GM23248 (cell line): ENCODE measurements around the gene CUX1. TPM values are rescaled to one million over a fixed set of nuclear protein-coding genes. Genes with fewer than 3 reads are reported as not detected.

Experiments
- DNase-seq: peaks from one replicate; pipeline ENCODE4 v3.0.0-alpha.2; 2015
- H2AFZ ChIP-seq: fragments of 200-600 bp; sonication (generic); 2 replicates; pipeline ENCODE4 v1.6.1; 2016; ENCODE audit warnings: antibody characterized with exemption
- H3F3A ChIP-seq: fragments of 200-600 bp; sonication (generic); 2 replicates; pipeline ENCODE4 v1.6.1; 2016; ENCODE audit warnings: mild to moderate bottlenecking, antibody characterized with exemption, mixed run types; ENCODE audit not compliant: insufficient read depth
- H3K27ac ChIP-seq: fragments of 200-600 bp; sonication (generic); 2 replicates; pipeline ENCODE4 v1.5.1; 2016; ENCODE audit warnings: mild to moderate bottlenecking
- H3K27me3 ChIP-seq: fragments of 200-600 bp; sonication (generic); replicated peaks from 2 replicates; pipeline ENCODE4 v1.6.1; 2016; ENCODE audit warnings: mild to moderate bottlenecking; ENCODE audit not compliant: insufficient read depth
- H3K36me3 ChIP-seq: fragments of 200-600 bp; sonication (generic); 2 replicates; pipeline ENCODE4 v1.6.1; 2016; ENCODE audit warnings: low read depth, mild to moderate bottlenecking
- H3K4me1 ChIP-seq: fragments of 200-600 bp; sonication (generic); 2 replicates; pipeline ENCODE4 v1.6.1; 2016; ENCODE audit warnings: mild to moderate bottlenecking; ENCODE audit not compliant: insufficient read depth
- H3K4me2 ChIP-seq: fragments of 200-600 bp; sonication (generic); one replicate; pipeline ENCODE4 v1.6.1; 2016; ENCODE audit warnings: mild to moderate bottlenecking; ENCODE audit not compliant: unreplicated experiment
- H3K4me3 ChIP-seq: fragments of 200-600 bp; sonication (generic); 2 replicates; pipeline ENCODE4 v1.5.1; 2016; ENCODE audit warnings: mild to moderate bottlenecking
- H3K79me2 ChIP-seq: fragments of 200-600 bp; sonication (generic); 2 replicates; pipeline ENCODE4 v1.6.1; 2016; ENCODE audit warnings: mild to moderate bottlenecking; ENCODE audit not compliant: insufficient read depth
- H3K9ac ChIP-seq: fragments of 200-600 bp; sonication (generic); 2 replicates; pipeline ENCODE4 v1.6.1; 2016; ENCODE audit warnings: mild to moderate bottlenecking
- H3K9me2 ChIP-seq: fragments of 200-600 bp; sonication (generic); 2 replicates; pipeline ENCODE4 v1.6.1; 2016; ENCODE audit warnings: mixed run types, mild to moderate bottlenecking, moderate library complexity; ENCODE audit not compliant: insufficient read depth
- H3K9me3 ChIP-seq: fragments of 200-600 bp; sonication (generic); one replicate; pipeline ENCODE4 v1.6.1; 2017; ENCODE audit warnings: low read depth
- H4K20me1 ChIP-seq: fragments of 200-600 bp; sonication (generic); 2 replicates; pipeline ENCODE4 v1.6.0; 2016; ENCODE audit not compliant: insufficient read depth
- EZH2 ChIP-seq: fragments of 200-600 bp; sonication (generic); IDR thresholded peaks from 2 replicates; pipeline ENCODE4 v1.6.1; 2018; ENCODE audit warnings: antibody characterized with exemption, mild to moderate bottlenecking; ENCODE audit not compliant: insufficient read depth, poor library complexity, severe bottlenecking
- EZH2phosphoT487 ChIP-seq: fragments of 200-600 bp; sonication (generic); IDR thresholded peaks from 2 replicates; pipeline ENCODE4 v1.6.1; 2018; ENCODE audit warnings: antibody characterized with exemption, moderate library complexity, mild to moderate bottlenecking, low read depth; ENCODE audit not compliant: insufficient read depth
- WGBS, 2 experiments: methylation state at CpG; one replicate each; pipeline ENCODE4 v1.1.6; 2015 to 2017; ENCODE audit warnings: low lambda C conversion rate in 2 of 2, low coverage in 1 of 2; ENCODE audit errors: missing lambda C conversion rate in 2 of 2; 5-methylcytosine and 5-hydroxymethylcytosine counted together
- in situ Hi-C: fragments of 300-500 bp; cut with MboI; formaldehyde crosslinking; loops from 2 replicates; pipeline ENCODE4 v1.15.0; 2020
- polyA plus RNA-seq: library from polyadenylated mRNA; unstranded; fragments of >200 nt; fragmentation: Nextera tagmentation; extraction: Ambion mirVana; gene quantifications from 2 replicates; pipeline ENCODE4 v1.2.1, GENCODE V29; 2016
- total RNA-seq: library from RNA; depleted of rRNA; stranded (reverse); fragments of >200 nt; shearing (Covaris generic); gene quantifications from 2 replicates; pipeline ENCODE4 v1.2.3, GENCODE V29; 2014

Gene CUX1
- total and polyA plus RNA-seq, 2 experiments from 2014 or later: 30.2 to 34.9 TPM

DNA sequence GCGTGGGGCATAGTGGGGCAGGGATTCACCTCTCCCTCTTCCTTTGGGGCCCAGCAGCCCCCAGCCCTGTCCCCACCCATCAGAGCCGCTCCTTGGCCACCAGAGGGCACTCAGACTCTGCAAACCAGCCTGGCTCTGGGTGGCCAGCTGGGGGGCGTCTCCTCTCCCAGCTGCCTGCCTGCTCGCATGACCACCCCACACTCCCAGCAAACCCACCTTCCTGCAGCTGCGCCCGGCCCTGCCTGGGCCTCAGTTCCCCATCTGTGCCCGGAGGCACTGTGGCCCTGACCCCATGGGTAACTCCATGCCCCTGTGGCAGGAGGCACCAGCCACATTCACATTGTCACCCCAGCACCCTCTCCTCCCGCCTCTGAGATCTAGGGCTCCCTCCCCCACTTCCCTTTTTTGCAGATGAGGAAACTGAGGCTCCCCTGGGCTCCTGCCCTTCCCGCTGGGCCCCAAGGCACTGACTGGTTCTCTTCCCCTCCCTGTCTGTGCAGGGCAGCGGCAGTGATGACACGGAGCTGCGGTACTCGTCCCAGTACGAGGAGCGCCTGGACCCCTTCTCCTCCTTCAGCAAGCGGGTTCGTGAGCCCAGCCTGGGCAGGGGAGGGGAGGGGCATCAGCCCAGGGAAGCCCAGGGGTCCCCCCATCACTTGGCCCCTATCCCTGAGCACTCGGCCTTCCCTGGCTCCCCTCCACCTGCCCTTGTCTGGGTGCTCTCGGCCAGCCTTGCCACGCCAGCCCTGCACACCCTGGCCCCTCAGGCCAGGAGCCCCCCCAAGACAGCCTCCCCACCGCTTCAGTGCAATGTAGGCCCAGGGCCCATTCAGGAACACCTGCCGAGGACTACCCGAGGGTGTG is 462.3 kb downstream of the CUX1 start:
- Histone ChIP-seq H3K9me3 (no peaks in the 10 kb centered on the region), H3K79me2 (no peaks in the 10 kb centered on the region), H3K27ac (no peak overlapping the region), H3K9ac (no peak overlapping the region), H3F3A (no peaks in the 10 kb centered on the region), H3K4me2 (no peak overlapping the region), H3K36me3 (no peaks in the 10 kb centered on the region), H3K27me3 (no peaks in the 10 kb centered on the region), H3K4me3 (no peak overlapping the region), H3K4me1 (no peaks in the 10 kb centered on the region), H4K20me1 (no peaks in the 10 kb centered on the region), H3K9me2 (no peaks in the 10 kb centered on the region), H2AFZ (no peak overlapping the region)
- no peak for TF ChIP-seq EZH2phosphoT487
- TF ChIP-seq EZH2: no peak
- in situ Hi-C loops: loop anchor here (10.0 kb wide), 1 partner anchor 115 kb away; the partner anchor contains the start of gene PRKRIP1
- WGBS, 2 experiments: 32 to 34% methylated on average over 21 to 23 of the region's 23 CpGs
- peak; percentile 57 for DNase-seq

DNA sequence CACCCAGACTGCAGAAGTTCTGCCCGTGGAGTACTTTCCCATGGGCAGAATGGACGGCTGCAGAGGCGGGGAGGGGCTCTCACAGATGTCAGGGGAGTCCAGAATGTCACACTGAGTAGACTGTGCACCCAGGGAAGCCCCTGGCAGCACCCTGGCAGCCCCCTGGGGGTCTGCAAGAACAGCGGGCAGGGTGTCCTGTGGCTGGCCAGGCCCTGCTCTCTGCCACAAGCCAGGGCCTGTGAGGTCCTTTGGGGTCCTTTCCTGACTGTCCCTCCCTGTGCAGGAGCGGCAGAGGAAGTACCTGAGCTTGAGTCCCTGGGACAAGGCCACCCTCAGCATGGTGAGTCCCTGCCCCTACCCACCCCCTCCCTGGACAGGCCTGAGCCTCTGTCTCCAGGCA is 463.1 kb downstream of the CUX1 start:
- 55 to 74% methylated on average over 4 to 5 of the region's 5 CpGs for WGBS, 2 experiments
- H3K27me3 ChIP-seq: no peaks in the 10 kb centered on the region

GRCh38 chr7:102281785-102282184 is 464.4 kb downstream of the CUX1 start:
- Histone ChIP-seq H3K9me3 (no peaks in the 10 kb centered on the region), H2AFZ (no peak overlapping the region), H3K4me1 (no peaks in the 10 kb centered on the region), H3K4me2 (no peak overlapping the region), H3K9ac (no peak overlapping the region), H3K9me2 (no peaks in the 10 kb centered on the region), H3K4me3 (no peak overlapping the region), H3F3A (no peaks in the 10 kb centered on the region), H3K27me3 (no peaks in the 10 kb centered on the region), H3K27ac (no peak overlapping the region), H3K79me2 (no peaks in the 10 kb centered on the region), H4K20me1 (no peaks in the 10 kb centered on the region), H3K36me3 (no peaks in the 10 kb centered on the region)
- WGBS, 2 experiments: 82 to 88% methylated on average over 14 of the region's 14 CpGs
- TF ChIP-seq EZH2phosphoT487 (no peak), EZH2 (no peak)
- no peak for DNase-seq
- in situ Hi-C loops: loop anchor here (10.0 kb wide), 1 partner anchor 113 kb away; the partner anchor contains the start of gene PRKRIP1

More for the DNA sequence above, 463.1 kb downstream of the CUX1 start:
- Histone ChIP-seq H4K20me1 (no peaks in the 10 kb centered on the region), H2AFZ (no peak overlapping the region), H3F3A (no peaks in the 10 kb centered on the region), H3K9ac (no peak overlapping the region), H3K9me2 (no peaks in the 10 kb centered on the region), H3K79me2 (no peaks in the 10 kb centered on the region), H3K9me3 (no peaks in the 10 kb centered on the region), H3K4me1 (no peaks in the 10 kb centered on the region), H3K36me3 (no peaks in the 10 kb centered on the region), H3K4me2 (no peak overlapping the region), H3K4me3 (no peak overlapping the region), H3K27ac (no peak overlapping the region)
- in situ Hi-C loops: loop anchor here (10.0 kb wide), 1 partner anchor 114 kb away; the partner anchor contains the start of gene PRKRIP1
- TF ChIP-seq EZH2 (no peak), EZH2phosphoT487 (no peak)
- no peak for DNase-seq

- no peaks in the 10 kb centered on the region for H3K79me2 ChIP-seq
- DNase-seq: no peak
- H3K9me3 ChIP-seq: no peaks in the 10 kb centered on the region
- no peak overlapping the region for H3K9ac ChIP-seq
- no peak overlapping the region for H3K27ac ChIP-seq
- H4K20me1 ChIP-seq: no peaks in the 10 kb centered on the region
- in situ Hi-C loops: loop anchor here (10.0 kb wide), 1 partner anchor 112 kb away; the partner anchor contains the start of gene PRKRIP1
- TF ChIP-seq EZH2 (no peak), EZH2phosphoT487 (no peak)
- no peaks in the 10 kb centered on the region for H3K9me2 ChIP-seq
- no peaks in the 10 kb centered on the region for H3F3A ChIP-seq
- H3K36me3 ChIP-seq: no peaks in the 10 kb centered on the region
- WGBS, 2 experiments: 86 to 89% methylated on average over 29 to 30 of the region's 32 CpGs
- no peaks in the 10 kb centered on the region for H3K27me3 ChIP-seq
- no peak overlapping the region for H2AFZ ChIP-seq
- no peak overlapping the region for H3K4me2 ChIP-seq
- H3K4me1 ChIP-seq: no peaks in the 10 kb centered on the region
- no peak overlapping the region for H3K4me3 ChIP-seq
These were observed 465.3 kb downstream of the CUX1 start for GRCh38 chr7:102282465-102283362.
